ENCODE measurements around the gene TRIM60. TPM values are rescaled to one million over a fixed set of nuclear protein-coding genes. Genes with fewer than 3 reads are reported as not detected.
"Not testable (repeated sequence)": the region's sequence is repeated elsewhere in the genome, so short reads cannot be mapped to it uniquely, and the experiment has no call there.

TRIM60 gene
- total and polyA plus RNA-seq, 2 experiments from 2014 or later, result not detected

DNA sequence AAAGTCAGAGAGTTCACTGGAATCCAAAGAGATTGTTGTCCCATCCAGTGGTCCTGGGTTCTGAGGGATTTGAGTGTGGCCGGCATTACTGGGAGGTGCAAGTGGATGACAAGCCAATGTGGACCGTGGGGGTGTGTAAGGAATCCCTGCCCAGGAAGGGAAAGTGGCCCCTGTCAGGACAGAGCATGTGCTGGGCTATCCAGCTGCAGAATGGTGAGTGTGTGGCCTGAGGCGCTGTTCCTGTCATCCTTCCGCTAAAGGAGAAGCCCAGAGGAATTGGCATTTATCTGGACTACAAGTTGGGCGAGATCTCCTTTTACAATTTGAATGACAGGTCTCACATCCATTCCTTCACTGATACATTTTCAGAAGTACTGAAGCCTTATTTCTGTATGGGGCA lies 20.4 kb upstream of the TRIM60 start:
- H3K4me1 ChIP-seq (ENCODE audit: insufficient read depth), result no peaks in the 10 kb centered on the region
- DNase-seq, result no peak
- H3K27ac ChIP-seq, result no peak overlapping the region
- H3K9me2 ChIP-seq (ENCODE audit: insufficient read depth), result no peaks in the 10 kb centered on the region
- H3K27me3 ChIP-seq (replicated peaks; ENCODE audit: insufficient read depth), result no peaks in the 10 kb centered on the region
- no peaks in the 10 kb centered on the region for H4K20me1 ChIP-seq (ENCODE audit: insufficient read depth)
- H2AFZ ChIP-seq, result no peak overlapping the region
- 69 to 71% methylated on average over 5 of the region's 5 CpGs for WGBS, 2 experiments (ENCODE audit: low coverage in 1 of 2, low lambda C conversion rate in 2 of 2, missing lambda C conversion rate in 2 of 2)
- no peak overlapping the region for H3K4me2 ChIP-seq (ENCODE audit: unreplicated experiment)
- H3K9ac ChIP-seq, result no peak overlapping the region
- in situ Hi-C loops (cut with MboI), result no loop called here
- no peaks in the 10 kb centered on the region for H3K36me3 ChIP-seq (ENCODE audit: low read depth)
- H3K4me3 ChIP-seq, result no peak overlapping the region
- no peak for TF ChIP-seq EZH2 (IDR thresholded peaks at IDR 0.05; ENCODE audit: insufficient read depth, poor library complexity, severe bottlenecking)
- TF ChIP-seq EZH2phosphoT487 (IDR thresholded peaks at IDR 0.05; ENCODE audit: insufficient read depth, low read depth), result no peak
- no peaks in the 10 kb centered on the region for H3K9me3 ChIP-seq (ENCODE audit: low read depth)
- no peaks in the 10 kb centered on the region for H3K79me2 ChIP-seq (ENCODE audit: insufficient read depth)
- H3F3A ChIP-seq (ENCODE audit: insufficient read depth), result no peaks in the 10 kb centered on the region

- in situ Hi-C loops (cut with MboI), result no loop called here
- no peak overlapping the region for H2AFZ ChIP-seq
- H3K9me3 ChIP-seq (ENCODE audit: low read depth), result no peaks in the 10 kb centered on the region
- no peak overlapping the region for H3K9ac ChIP-seq
- no peaks in the 10 kb centered on the region for H3F3A ChIP-seq (ENCODE audit: insufficient read depth)
- DNase-seq, result no peak
- H4K20me1 ChIP-seq (ENCODE audit: insufficient read depth), result no peaks in the 10 kb centered on the region
- no peaks in the 10 kb centered on the region for H3K27me3 ChIP-seq (replicated peaks; ENCODE audit: insufficient read depth)
- no peaks in the 10 kb centered on the region for H3K4me1 ChIP-seq (ENCODE audit: insufficient read depth)
- no peak for TF ChIP-seq EZH2 (IDR thresholded peaks at IDR 0.05; ENCODE audit: insufficient read depth, poor library complexity, severe bottlenecking)
- no peak for TF ChIP-seq EZH2phosphoT487 (IDR thresholded peaks at IDR 0.05; ENCODE audit: insufficient read depth, low read depth)
- H3K9me2 ChIP-seq (ENCODE audit: insufficient read depth), result no peaks in the 10 kb centered on the region
- H3K4me2 ChIP-seq (ENCODE audit: unreplicated experiment), result no peak overlapping the region
- no peaks in the 10 kb centered on the region for H3K79me2 ChIP-seq (ENCODE audit: insufficient read depth)
- H3K36me3 ChIP-seq (ENCODE audit: low read depth), result no peaks in the 10 kb centered on the region
- H3K27ac ChIP-seq, result no peak overlapping the region
- H3K4me3 ChIP-seq, result no peak overlapping the region
Observed at GRCh38 chr4:165013691-165014090, 18.1 kb upstream of the TRIM60 start.

GRCh38 chr4:165016971-165017370 lies 14.8 kb upstream of the TRIM60 start:
- Histone ChIP-seq H3K4me1 (ENCODE audit: insufficient read depth) (no peaks in the 10 kb centered on the region), H3K4me3 (no peak overlapping the region), H2AFZ (no peak overlapping the region), H3K9me2 (ENCODE audit: insufficient read depth) (no peaks in the 10 kb centered on the region), H4K20me1 (ENCODE audit: insufficient read depth) (no peaks in the 10 kb centered on the region), H3F3A (ENCODE audit: insufficient read depth) (no peaks in the 10 kb centered on the region), H3K9me3 (ENCODE audit: low read depth) (no peaks in the 10 kb centered on the region), H3K36me3 (ENCODE audit: low read depth) (no peaks in the 10 kb centered on the region), H3K4me2 (ENCODE audit: unreplicated experiment) (no peak overlapping the region), H3K27ac (no peak overlapping the region), H3K27me3 (replicated peaks; ENCODE audit: insufficient read depth) (no peaks in the 10 kb centered on the region), H3K9ac (no peak overlapping the region), H3K79me2 (ENCODE audit: insufficient read depth) (no peaks in the 10 kb centered on the region)
- WGBS, 2 experiments (ENCODE audit: low coverage in 1 of 2, low lambda C conversion rate in 2 of 2, missing lambda C conversion rate in 2 of 2), result 36 to 39% methylated on average over 5 of the region's 5 CpGs
- TF ChIP-seq EZH2phosphoT487 (IDR thresholded peaks at IDR 0.05; ENCODE audit: insufficient read depth, low read depth) (no peak), EZH2 (IDR thresholded peaks at IDR 0.05; ENCODE audit: insufficient read depth, poor library complexity, severe bottlenecking) (no peak)
- DNase-seq, result peak; percentile 36
- in situ Hi-C loops (cut with MboI), result no loop called here

GRCh38 chr4:165019995-165020394 lies 11.8 kb upstream of the TRIM60 start:
- H3K27ac ChIP-seq; DNase-seq; H3K9ac ChIP-seq; H3K9me2 ChIP-seq (ENCODE audit: insufficient read depth); H2AFZ ChIP-seq; H3K79me2 ChIP-seq (ENCODE audit: insufficient read depth); H3K4me2 ChIP-seq (ENCODE audit: unreplicated experiment); H3K27me3 ChIP-seq (replicated peaks; ENCODE audit: insufficient read depth); H3K36me3 ChIP-seq (ENCODE audit: low read depth); H3K9me3 ChIP-seq (ENCODE audit: low read depth); H3K4me3 ChIP-seq; H4K20me1 ChIP-seq (ENCODE audit: insufficient read depth); H3K4me1 ChIP-seq (ENCODE audit: insufficient read depth); H3F3A ChIP-seq (ENCODE audit: insufficient read depth); in situ Hi-C loops (cut with MboI): not testable (repeated sequence)
- 85 to 91% methylated on average over 4 to 28 of the region's 30 CpGs for WGBS, 2 experiments (ENCODE audit: low coverage in 1 of 2, low lambda C conversion rate in 2 of 2, missing lambda C conversion rate in 2 of 2)

DNA sequence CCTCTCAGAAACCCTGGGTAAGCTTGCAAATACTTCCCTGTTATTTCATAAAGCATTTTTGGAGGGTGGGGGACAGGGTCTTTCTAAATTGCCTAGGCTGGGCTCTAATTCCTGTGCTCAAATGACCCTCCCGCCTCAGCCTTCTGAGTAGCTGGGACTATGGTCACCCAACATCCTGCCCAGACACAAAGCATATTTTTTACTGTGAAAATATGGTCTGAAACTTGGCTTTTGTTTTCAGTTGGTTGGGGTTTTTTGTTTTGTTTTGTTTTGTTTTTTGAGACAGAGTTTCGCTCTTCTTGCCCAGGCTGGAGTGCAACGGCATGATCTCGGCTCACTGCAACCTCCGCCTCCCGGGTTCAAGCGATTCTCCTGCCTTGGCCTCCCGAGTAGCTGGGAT lies 6.0 kb upstream of the TRIM60 start:
- H4K20me1 ChIP-seq (ENCODE audit: insufficient read depth); H3K4me2 ChIP-seq (ENCODE audit: unreplicated experiment); DNase-seq; H3K9me3 ChIP-seq (ENCODE audit: low read depth); H3K79me2 ChIP-seq (ENCODE audit: insufficient read depth); H3K4me1 ChIP-seq (ENCODE audit: insufficient read depth); H3K36me3 ChIP-seq (ENCODE audit: low read depth); H3K9me2 ChIP-seq (ENCODE audit: insufficient read depth); H3K9ac ChIP-seq; H3F3A ChIP-seq (ENCODE audit: insufficient read depth); H3K27me3 ChIP-seq (replicated peaks; ENCODE audit: insufficient read depth); H2AFZ ChIP-seq; H3K27ac ChIP-seq; in situ Hi-C loops (cut with MboI); H3K4me3 ChIP-seq: not testable (repeated sequence)
- WGBS, 2 experiments (ENCODE audit: low coverage in 1 of 2, low lambda C conversion rate in 2 of 2, missing lambda C conversion rate in 2 of 2), result 76 to 78% methylated on average over 8 of the region's 8 CpGs

All from GM23248 (cell line).